OCI-LY7 (cell line): ENCODE measurements around the gene SCN10A.

Experiments
- EZH2phosphoT487 ChIP-seq: fragments of 200-600 bp; sonication (generic); IDR thresholded peaks from 2 replicates; pipeline ENCODE4 v1.6.1; 2018; ENCODE audit warnings: low read depth, borderline replicate concordance, mild to moderate bottlenecking, mixed run types, antibody characterized with exemption, low read length, moderate library complexity, mixed read lengths
- TF ChIP-seq, protein P1 (sequence below): fragments of 200-600 bp; sonication (generic); conservative IDR thresholded peaks from 2 replicates; pipeline ENCODE4 v1.5.1; 2014; ENCODE audit warnings: mild to moderate bottlenecking, antibody characterized with exemption, low read length, moderate library complexity, mixed read lengths

DNA sequence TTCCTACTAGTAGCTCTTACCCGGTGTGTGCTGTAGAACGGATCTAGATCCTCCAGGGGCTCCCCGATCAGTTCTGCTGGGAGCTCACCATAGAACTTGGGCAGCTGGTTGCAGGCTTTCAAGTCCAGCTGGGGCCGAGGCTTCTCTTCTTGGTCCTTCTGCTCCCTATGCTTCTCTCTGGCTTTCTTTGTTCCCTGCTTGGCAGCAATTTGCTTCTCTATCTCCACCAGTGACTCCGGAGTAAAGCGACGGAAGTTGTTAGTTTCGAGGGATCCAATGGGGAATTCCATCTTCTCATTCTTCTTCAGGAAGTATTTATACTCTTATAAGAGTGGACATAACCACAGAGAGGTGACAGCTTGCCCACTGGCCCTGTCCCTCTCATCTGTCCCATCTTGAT lies 22.3 kb downstream of the SCN10A start:
- TF ChIP-seq, protein P1, sequence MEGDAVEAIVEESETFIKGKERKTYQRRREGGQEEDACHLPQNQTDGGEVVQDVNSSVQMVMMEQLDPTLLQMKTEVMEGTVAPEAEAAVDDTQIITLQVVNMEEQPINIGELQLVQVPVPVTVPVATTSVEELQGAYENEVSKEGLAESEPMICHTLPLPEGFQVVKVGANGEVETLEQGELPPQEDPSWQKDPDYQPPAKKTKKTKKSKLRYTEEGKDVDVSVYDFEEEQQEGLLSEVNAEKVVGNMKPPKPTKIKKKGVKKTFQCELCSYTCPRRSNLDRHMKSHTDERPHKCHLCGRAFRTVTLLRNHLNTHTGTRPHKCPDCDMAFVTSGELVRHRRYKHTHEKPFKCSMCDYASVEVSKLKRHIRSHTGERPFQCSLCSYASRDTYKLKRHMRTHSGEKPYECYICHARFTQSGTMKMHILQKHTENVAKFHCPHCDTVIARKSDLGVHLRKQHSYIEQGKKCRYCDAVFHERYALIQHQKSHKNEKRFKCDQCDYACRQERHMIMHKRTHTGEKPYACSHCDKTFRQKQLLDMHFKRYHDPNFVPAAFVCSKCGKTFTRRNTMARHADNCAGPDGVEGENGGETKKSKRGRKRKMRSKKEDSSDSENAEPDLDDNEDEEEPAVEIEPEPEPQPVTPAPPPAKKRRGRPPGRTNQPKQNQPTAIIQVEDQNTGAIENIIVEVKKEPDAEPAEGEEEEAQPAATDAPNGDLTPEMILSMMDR, result no peak
- no peak for TF ChIP-seq EZH2phosphoT487
